ENCODE data around the gene LHFPL2. TPM values are rescaled to one million over a fixed set of nuclear protein-coding genes. Genes with fewer than 3 reads are reported as not detected.

Gene LHFPL2
- total and polyA plus RNA-seq, 2 donors from 2014 or later = 1.8 to 12.6 TPM

GRCh38 chr5:78650531-78650930 is 2.0 kb upstream of the LHFPL2 start:
- no peak for TF ChIP-seq CTCF (IDR thresholded peaks at IDR 0.05; ENCODE audit: borderline replicate concordance, extremely low read depth, insufficient read depth)
- DNase-seq (no peak), FAIRE-seq (no peak)
- H3K9me3 ChIP-seq (ENCODE audit: control insufficient read depth in 2 of 3, insufficient read depth in 1 of 3, low read length in 3 of 3) = no peaks in the 10 kb centered on the region
- H3K27ac ChIP-seq (ENCODE audit: low read depth in 2 of 2, low read length in 2 of 2) = no peak overlapping the region
- peaks cover 0 to 10% (median 0%) of the 10 kb centered on the region in 3 donors for H3K4me1 ChIP-seq (ENCODE audit: control insufficient read depth in 2 of 3, insufficient read depth in 2 of 3, low read depth in 1 of 3, low read length in 3 of 3)
- no peak overlapping the region for H3K9ac ChIP-seq (ENCODE audit: low read length in 3 of 3)
- no peaks in the 10 kb centered on the region for H3K27me3 ChIP-seq (ENCODE audit: control insufficient read depth, insufficient read depth, low read length)
- no peaks in the 10 kb centered on the region for H3K36me3 ChIP-seq (ENCODE audit: control insufficient read depth in 2 of 3, insufficient read depth in 3 of 3, low read length in 3 of 3)
- intact Hi-C loops (cut with DNase I) = no loop called here
- H3K4me3 ChIP-seq (ENCODE audit: low read length in 3 of 3) = no peak overlapping the region

DNA sequence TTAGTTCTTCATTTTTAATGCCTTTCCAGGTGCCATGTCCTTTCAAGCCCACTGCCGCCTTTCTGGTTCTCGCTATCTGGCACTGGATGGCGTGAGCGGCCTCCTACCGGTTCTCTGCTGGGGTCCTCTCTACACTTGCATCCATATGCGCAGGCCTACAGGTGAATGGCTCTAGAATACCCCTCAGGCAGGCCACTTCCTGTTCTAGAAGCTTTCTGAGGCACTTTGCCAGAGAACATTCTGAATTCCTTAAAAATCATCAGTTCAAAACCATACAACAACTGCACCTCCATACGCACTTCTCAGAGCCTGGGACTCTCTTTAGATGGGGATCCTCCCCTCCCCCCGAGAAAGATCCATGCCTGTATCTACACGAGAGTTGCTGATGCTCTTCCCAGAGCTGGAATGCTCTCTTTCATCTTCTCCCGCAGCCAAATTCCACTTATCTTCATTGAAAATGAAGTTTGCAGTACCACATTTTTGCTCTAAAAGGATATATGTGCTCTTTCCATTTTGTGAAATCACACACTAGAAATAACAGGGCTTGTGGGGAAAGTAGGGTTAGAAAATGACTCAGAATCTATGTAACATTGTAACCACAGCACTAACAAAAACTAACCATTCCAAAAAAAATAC is 1.4 kb upstream of the LHFPL2 start:
- FAIRE-seq (no peak), DNase-seq (no peak)
- Histone ChIP-seq H3K27ac (ENCODE audit: low read depth in 2 of 2, low read length in 2 of 2) (no peak overlapping the region), H3K4me1 (ENCODE audit: control insufficient read depth in 2 of 3, insufficient read depth in 2 of 3, low read depth in 1 of 3, low read length in 3 of 3) (peaks cover 0 to 10% (median 0%) of the 10 kb centered on the region in 3 donors), H3K9ac (ENCODE audit: low read length in 3 of 3) (no peak overlapping the region), H3K36me3 (ENCODE audit: control insufficient read depth in 2 of 3, insufficient read depth in 3 of 3, low read length in 3 of 3) (no peaks in the 10 kb centered on the region), H3K4me3 (ENCODE audit: low read length in 3 of 3) (no peak overlapping the region), H3K27me3 (ENCODE audit: control insufficient read depth, insufficient read depth, low read length) (no peaks in the 10 kb centered on the region), H3K9me3 (ENCODE audit: control insufficient read depth in 2 of 3, insufficient read depth in 1 of 3, low read length in 3 of 3) (no peaks in the 10 kb centered on the region)
- intact Hi-C loops (cut with DNase I) = no loop called here
- no peak for TF ChIP-seq CTCF (IDR thresholded peaks at IDR 0.05; ENCODE audit: borderline replicate concordance, extremely low read depth, insufficient read depth)

- no peak for TF ChIP-seq CTCF (IDR thresholded peaks at IDR 0.05; ENCODE audit: borderline replicate concordance, extremely low read depth, insufficient read depth)
- DNase-seq = peak in 3 of 5 donors; percentile 62 to 75 (median 71)
- intact Hi-C loops (cut with DNase I) = no loop called here
- Histone ChIP-seq H3K4me3 (ENCODE audit: low read length in 3 of 3) (peak overlapping the region; percentile 48 to 57 (median 55)), H3K36me3 (ENCODE audit: control insufficient read depth in 2 of 3, insufficient read depth in 3 of 3, low read length in 3 of 3) (no peaks in the 10 kb centered on the region), H3K9ac (ENCODE audit: low read length in 3 of 3) (peak overlapping the region; percentile 23 to 60 (median 37)), H3K27me3 (ENCODE audit: control insufficient read depth, insufficient read depth, low read length) (no peaks in the 10 kb centered on the region), H3K9me3 (ENCODE audit: control insufficient read depth in 2 of 3, insufficient read depth in 1 of 3, low read length in 3 of 3) (no peaks in the 10 kb centered on the region), H3K27ac (ENCODE audit: low read depth in 2 of 2, low read length in 2 of 2) (no peak overlapping the region), H3K4me1 (ENCODE audit: control insufficient read depth in 2 of 3, insufficient read depth in 2 of 3, low read depth in 1 of 3, low read length in 3 of 3) (peaks cover 0 to 12% (median 0%) of the 10 kb centered on the region in 3 donors)
- FAIRE-seq = no peak
These were observed 681 bp upstream of the LHFPL2 start for GRCh38 chr5:78649211-78649695.

All from kidney (tissue), 14 donors.